ENCODE measurements around the gene ABCD1. TPM values are rescaled to one million over a fixed set of nuclear protein-coding genes. Genes with fewer than 3 reads are reported as not detected.
"Not testable (repeated sequence)": the region's sequence is repeated elsewhere in the genome, so short reads cannot be mapped to it uniquely, and the experiment has no call there.

The ABCD1 gene
- total RNA-seq, 1 donor from 2014 or later, result 32.3 TPM

GRCh38 chrX:153732401-153732800, 7.7 kb downstream of the ABCD1 start:
- no peak for DNase-seq (ENCODE audit: low spot score)

- no peak for DNase-seq (ENCODE audit: low spot score)
These were observed 9.1 kb downstream of the ABCD1 start for GRCh38 chrX:153733651-153734240.

DNA sequence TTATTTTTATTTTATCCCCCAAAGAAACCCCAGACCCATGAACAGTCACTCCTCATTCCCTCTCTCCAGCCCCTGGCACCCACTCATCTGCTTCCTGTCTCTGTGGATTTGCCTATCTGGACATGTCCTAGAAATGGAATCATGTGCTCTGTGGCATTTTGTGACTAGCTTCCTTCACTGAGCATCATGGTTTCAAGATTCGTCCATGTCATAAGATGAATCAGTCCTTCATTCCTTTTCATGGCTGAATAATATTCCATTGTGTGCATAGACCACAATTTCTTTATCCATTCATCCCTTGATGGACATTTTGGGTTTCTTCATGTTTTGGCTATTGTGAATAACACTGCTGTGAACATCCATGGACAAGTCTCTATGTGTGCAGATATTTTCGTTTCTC, 10.2 kb downstream of the ABCD1 start:
- no peak for DNase-seq (ENCODE audit: low spot score)

DNA sequence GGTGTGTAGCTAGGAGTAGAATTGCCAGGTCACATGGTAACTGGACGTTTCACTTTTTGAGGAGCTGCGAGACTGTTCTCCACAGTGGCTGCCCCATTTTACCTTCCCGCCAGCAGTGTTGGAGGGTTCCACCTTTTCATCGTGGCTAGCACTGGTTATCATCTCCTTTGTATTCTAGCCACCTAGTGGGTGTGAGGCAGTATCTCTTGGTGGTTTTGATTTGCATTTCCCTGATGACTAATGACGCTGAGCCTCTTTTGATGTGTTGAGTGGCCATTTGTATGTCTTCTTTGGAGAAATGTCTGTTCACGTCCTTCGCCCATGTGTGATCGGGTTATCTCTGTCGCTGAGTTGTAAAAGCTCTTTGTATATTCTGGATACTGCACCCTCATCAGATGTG, 10.6 kb downstream of the ABCD1 start:
- DNase-seq (ENCODE audit: low spot score), result no peak

DNA sequence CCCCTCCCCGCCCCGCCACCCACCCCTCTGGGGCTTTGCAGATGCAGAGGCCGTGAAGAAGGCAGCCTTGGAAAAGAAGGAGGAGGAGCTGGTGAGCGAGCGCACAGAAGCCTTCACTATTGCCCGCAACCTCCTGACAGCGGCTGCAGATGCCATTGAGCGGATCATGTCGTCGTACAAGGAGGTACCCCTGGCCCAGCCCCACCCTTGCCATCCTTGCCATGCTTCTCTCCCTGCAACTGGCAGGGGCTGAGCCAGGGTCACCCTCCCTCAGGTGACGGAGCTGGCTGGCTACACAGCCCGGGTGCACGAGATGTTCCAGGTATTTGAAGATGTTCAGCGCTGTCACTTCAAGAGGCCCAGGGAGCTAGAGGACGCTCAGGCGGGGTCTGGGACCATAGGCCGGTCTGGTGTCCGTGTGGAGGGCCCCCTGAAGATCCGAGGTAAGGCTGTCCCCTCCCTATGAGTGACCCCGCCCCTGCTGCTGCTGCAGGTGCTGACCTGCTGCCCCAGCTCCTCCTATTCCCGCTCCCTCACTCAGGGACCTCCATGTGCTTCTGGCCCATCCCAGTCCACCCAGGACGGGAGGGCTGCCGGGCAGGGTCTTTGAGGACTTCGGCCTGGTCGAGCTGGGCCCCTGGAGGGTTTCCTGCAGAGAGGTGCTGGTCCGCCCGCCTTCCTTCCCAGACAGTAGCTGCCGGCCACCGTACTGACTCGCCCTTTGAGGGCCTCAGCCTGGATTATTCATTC, 11.6 kb downstream of the ABCD1 start:
- no peak for DNase-seq (ENCODE audit: low spot score)

- DNase-seq (ENCODE audit: low spot score), result no peak
These were observed 12.3 kb downstream of the ABCD1 start for GRCh38 chrX:153736871-153737441.

DNA sequence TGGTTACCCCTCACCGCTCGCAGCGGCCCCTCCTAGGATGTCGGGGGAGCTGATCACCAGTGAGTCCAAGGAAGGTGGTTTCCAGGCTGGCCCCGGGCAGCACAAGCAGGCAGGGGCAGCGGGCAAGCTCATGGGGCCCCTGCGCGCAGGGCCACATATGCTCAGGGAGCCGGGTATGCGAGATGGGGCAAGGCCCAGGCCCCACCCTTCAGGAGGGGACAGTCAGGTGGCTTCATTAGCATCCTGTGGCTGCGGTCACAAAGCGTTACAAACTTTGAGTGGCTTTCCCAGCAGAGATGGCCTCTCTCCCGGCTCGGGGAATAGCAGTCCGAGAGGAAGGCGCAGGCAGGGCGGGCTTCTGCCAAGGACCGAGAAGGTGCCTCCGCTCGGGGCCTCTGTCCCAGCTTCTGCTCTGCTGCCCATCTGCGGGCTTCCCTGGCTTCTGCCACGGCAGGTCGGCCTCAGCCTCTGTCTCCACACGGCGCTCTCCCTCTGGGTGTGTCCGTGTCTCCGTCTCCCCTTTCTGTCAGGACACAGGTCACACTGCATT, 13.5 kb downstream of the ABCD1 start:
- no peak for DNase-seq (ENCODE audit: low spot score)

GRCh38 chrX:153739754-153740486, 15.3 kb downstream of the ABCD1 start:
- DNase-seq (ENCODE audit: low spot score), result no peak

DNA sequence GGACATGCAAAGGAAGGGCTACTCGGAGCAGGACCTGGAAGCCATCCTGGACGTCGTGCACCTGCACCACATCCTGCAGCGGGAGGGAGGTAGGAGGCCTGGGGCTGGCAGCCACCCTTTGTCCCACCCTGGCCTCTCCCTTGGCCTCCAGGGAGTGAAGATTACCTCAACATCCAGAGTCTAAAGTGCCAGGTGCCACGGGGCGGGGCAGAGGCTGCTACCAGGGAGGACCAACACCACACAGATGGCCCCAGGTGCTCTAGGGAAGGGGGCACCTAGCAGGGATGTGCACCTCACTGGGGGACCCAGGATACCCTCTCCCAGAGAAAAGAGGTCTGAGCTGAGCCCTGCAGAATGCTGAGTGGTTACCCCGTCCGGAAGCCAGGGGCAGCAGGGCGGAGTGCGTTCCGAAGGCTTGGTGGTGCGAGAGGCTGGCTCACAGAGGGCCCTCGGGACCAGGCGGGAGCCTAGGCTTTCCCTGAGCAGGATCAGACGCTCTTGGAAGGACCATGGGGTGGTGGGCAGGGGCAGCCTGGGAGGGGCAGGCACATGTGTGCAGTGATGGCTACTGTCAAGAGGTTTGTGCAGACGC, 16.1 kb downstream of the ABCD1 start:
- DNase-seq (ENCODE audit: low spot score), result no peak

GRCh38 chrX:153741446-153741845, 16.8 kb downstream of the ABCD1 start:
- no peak for DNase-seq (ENCODE audit: low spot score)

DNA sequence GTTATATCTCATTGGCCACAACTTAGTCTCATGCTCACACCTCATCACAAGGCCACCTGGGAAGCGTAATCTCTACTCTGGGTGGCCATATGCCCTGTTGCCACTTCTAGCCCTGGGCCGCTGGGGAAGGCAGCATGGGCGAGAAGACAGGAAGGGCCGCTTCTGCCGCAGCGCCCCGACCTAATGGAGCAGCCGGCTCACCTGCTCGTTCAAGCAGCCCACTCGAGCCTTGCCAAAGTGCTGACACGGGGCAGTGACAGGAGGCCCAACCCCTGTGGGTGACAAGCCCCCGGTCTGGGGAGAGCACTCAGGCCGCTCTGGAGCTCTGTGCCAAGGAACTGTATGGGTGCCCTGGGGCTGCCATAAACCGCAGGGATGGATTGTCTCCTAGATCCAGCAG, 17.5 kb downstream of the ABCD1 start:
- not testable (repeated sequence) for DNase-seq (ENCODE audit: low spot score)

DNA sequence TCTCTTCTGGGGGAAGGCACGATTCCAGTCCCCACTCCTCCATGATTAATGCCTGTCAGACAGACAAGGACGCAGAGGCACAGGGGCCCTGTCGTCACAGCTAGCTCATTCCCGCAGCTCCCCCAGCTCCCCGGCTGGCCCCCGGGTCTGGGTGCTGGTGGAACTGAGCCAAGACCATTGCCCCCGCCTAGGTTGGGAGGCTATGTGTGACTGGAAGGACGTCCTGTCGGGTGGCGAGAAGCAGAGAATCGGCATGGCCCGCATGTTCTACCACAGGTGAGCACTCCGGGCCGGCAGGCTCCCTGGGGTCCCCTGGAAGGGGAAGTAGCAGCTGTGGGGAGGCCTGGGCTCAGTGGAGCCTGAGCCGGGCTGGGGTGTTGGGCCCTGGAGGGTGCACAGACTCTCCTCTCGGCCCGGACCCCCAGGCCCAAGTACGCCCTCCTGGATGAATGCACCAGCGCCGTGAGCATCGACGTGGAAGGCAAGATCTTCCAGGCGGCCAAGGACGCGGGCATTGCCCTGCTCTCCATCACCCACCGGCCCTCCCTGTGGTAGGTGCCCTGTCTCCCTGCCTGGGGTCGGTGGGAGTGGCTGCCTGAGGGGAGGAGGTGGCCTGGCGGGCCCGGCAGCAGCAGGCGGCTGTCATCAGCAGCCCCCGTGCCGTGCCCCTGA, 18.3 kb downstream of the ABCD1 start:
- DNase-seq (ENCODE audit: low spot score), result not testable (repeated sequence)

GRCh38 chrX:153743468-153744209, 19.0 kb downstream of the ABCD1 start:
- DNase-seq (ENCODE audit: low spot score), result not testable (repeated sequence)

- DNase-seq (ENCODE audit: low spot score), result peak; percentile 87
These were observed 19.8 kb downstream of the ABCD1 start for GRCh38 chrX:153744210-153745066.

GRCh38 chrX:153745067-153745433, 20.4 kb downstream of the ABCD1 start:
- DNase-seq (ENCODE audit: low spot score), result peak; percentile 73

DNA sequence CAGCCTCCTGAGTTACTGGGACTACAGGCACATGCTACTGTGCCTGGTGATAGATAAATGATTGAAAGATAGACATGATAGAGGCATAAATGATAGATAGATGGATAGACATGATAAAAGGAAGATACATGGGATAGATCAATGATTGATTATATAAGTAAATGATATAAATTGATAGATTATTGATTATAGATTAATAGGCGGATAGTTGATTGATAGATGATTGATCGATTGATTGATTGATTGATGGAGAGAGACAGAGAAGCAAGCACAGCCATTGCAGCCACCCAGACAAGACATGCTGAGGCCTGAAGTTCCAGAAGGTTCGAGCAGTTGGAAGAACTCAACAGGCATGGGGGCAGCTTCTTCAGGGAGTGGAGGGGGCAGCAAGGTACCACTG, 21.7 kb downstream of the ABCD1 start:
- no peak for DNase-seq (ENCODE audit: low spot score)

DNA sequence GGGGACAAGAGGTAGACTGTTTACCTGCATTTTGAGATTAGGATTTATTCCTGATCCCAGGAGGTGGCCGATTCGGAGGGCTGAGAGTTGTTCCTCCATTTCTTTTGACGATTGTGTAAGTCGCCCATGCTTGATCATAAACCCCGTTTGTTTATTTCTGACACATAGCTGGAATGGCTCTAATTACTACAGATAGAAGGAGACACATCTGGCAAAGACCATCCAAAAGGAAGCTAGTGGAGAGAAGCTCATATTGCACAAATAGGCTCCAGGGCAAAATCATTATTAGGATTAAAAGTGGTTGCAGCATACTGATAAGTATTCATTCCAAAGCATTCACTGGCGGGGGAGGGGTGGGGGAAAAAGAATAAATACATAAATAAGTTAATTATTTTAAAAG, 22.3 kb downstream of the ABCD1 start:
- not testable (repeated sequence) for DNase-seq (ENCODE audit: low spot score)

DNA sequence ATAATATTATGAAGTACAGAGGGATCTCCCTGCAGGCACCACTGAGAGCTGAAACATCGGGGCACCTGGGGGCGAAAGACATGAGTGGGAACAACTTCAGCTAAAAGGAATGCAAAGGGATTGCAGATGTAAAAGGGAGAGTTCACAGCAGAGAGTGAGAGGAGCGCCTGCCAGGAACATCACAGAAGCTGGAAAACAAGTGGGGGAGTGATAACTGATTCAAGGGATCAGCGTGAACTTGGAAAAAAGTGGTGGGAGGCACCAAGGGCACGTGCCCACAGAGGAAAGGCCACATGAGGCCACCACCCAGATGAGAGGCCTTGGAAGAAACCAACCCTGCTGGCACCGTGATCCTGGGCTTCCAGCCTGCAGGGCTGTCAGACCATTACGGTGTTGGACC, 24.4 kb downstream of the ABCD1 start:
- not testable (repeated sequence) for DNase-seq (ENCODE audit: low spot score)

GRCh38 chrX:153750127-153750774, 25.6 kb downstream of the ABCD1 start:
- DNase-seq (ENCODE audit: low spot score), result no peak
